ENCODE measurements around the gene WHRN. TPM values are rescaled to one million over a fixed set of nuclear protein-coding genes. Genes with fewer than 3 reads are reported as not detected.

WHRN gene
- total and polyA plus RNA-seq, 9 of the 15 experiments (the other 6 are each of a cell fraction or from before 2014, with no cell fraction given): 0.31 to 14.1 (median 3.0) TPM

- no peak for TF ChIP-seq GATAD2B (IDR thresholded peaks at IDR 0.05; ENCODE audit: borderline replicate concordance)
- TF ChIP-seq, protein P1, sequence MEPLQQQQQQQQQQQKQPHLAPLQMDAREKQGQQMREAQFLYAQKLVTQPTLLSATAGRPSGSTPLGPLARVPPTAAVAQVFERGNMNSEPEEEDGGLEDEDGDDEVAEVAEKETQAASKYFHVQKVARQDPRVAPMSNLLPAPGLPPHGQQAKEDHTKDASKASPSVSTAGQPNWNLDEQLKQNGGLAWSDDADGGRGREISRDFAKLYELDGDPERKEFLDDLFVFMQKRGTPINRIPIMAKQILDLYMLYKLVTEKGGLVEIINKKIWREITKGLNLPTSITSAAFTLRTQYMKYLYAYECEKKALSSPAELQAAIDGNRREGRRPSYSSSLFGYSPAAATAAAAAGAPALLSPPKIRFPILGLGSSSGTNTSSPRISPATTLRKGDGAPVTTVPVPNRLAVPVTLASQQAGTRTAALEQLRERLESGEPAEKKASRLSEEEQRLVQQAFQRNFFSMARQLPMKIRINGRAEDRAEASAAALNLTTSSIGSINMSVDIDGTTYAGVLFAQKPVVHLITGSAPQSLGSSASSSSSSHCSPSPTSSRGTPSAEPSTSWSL (CRISPR knock-in tag; IDR thresholded peaks at IDR 0.05; ENCODE audit: borderline replicate concordance): no peak
- TF ChIP-seq NR2C2 (CRISPR knock-in tag; IDR thresholded peaks at IDR 0.05): 0 out of 2 replicates have a peak, but pooled peaks have one; percentile 65
- peak; percentile 71; the same call in 1 of the 2 replicates for TF ChIP-seq NR2C2 (tag; IDR thresholded peaks at IDR 0.05)
- TF ChIP-seq, protein P2, sequence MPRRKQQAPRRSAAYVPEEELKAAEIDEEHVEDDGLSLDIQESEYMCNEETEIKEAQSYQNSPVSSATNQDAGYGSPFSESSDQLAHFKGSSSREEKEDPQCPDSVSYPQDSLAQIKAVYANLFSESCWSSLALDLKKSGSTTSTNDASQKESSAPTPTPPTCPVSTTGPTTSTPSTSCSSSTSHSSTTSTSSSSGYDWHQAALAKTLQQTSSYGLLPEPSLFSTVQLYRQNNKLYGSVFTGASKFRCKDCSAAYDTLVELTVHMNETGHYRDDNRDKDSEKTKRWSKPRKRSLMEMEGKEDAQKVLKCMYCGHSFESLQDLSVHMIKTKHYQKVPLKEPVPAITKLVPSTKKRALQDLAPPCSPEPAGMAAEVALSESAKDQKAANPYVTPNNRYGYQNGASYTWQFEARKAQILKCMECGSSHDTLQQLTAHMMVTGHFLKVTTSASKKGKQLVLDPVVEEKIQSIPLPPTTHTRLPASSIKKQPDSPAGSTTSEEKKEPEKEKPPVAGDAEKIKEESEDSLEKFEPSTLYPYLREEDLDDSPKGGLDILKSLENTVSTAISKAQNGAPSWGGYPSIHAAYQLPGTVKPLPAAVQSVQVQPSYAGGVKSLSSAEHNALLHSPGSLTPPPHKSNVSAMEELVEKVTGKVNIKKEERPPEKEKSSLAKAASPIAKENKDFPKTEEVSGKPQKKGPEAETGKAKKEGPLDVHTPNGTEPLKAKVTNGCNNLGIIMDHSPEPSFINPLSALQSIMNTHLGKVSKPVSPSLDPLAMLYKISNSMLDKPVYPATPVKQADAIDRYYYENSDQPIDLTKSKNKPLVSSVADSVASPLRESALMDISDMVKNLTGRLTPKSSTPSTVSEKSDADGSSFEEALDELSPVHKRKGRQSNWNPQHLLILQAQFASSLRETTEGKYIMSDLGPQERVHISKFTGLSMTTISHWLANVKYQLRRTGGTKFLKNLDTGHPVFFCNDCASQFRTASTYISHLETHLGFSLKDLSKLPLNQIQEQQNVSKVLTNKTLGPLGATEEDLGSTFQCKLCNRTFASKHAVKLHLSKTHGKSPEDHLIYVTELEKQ (CRISPR knock-in tag; IDR thresholded peaks at IDR 0.05): no peak
- no peak for TF ChIP-seq TCF7L2 (IDR thresholded peaks at IDR 0.05; ENCODE audit: low read depth, low read length)
- TF ChIP-seq ZBTB43 (CRISPR knock-in tag; IDR thresholded peaks at IDR 0.05): no peak
- no peak for TF ChIP-seq SAFB (IDR thresholded peaks at IDR 0.05; ENCODE audit: borderline replicate concordance, low read depth, low read length)
- no peak for TF ChIP-seq ETV1 (tag; conservative IDR thresholded peaks at IDR 0.05; ENCODE audit: low read depth)
- no peak for TF ChIP-seq SIRT6 (IDR thresholded peaks at IDR 0.05; ENCODE audit: low read depth, low read length)
- TF ChIP-seq ZSCAN29 (IDR thresholded peaks at IDR 0.05): no peak
- no peak for TF ChIP-seq DLX4 (CRISPR knock-in tag; IDR thresholded peaks at IDR 0.05)
- peak; percentile 32 for TF ChIP-seq NEUROD1 (IDR thresholded peaks at IDR 0.05; ENCODE audit: borderline replicate concordance, low read depth, low read length, partially characterized antibody)
- TF ChIP-seq CBFB (CRISPR knock-in tag; IDR thresholded peaks at IDR 0.05): no peak
- TF ChIP-seq, protein P3, sequence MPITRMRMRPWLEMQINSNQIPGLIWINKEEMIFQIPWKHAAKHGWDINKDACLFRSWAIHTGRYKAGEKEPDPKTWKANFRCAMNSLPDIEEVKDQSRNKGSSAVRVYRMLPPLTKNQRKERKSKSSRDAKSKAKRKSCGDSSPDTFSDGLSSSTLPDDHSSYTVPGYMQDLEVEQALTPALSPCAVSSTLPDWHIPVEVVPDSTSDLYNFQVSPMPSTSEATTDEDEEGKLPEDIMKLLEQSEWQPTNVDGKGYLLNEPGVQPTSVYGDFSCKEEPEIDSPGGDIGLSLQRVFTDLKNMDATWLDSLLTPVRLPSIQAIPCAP (CRISPR knock-in tag; IDR thresholded peaks at IDR 0.05; ENCODE audit: borderline replicate concordance): 0 out of 2 replicates have a peak, but pooled peaks have one; percentile 40
- peak; percentile 73 for TF ChIP-seq MTA1 (IDR thresholded peaks at IDR 0.05; ENCODE audit: borderline replicate concordance)
- no peak for TF ChIP-seq SRSF3 (IDR thresholded peaks at IDR 0.05; ENCODE audit: insufficient read depth, low read length)
- no peak for TF ChIP-seq TAF1 (IDR thresholded peaks at IDR 0.05; ENCODE audit: control insufficient read depth, extremely low read depth, insufficient read depth, low read length, severe bottlenecking)
Measured at GRCh38 chr9:114484854-114485443, 20.3 kb downstream of the WHRN start (continued).

Measured in K562 (cell line).